Measurements from ENCODE around the gene CALD1.

GRCh38 chr7:134874407-134874806 is 95.0 kb downstream of the CALD1 start:
- TF ChIP-seq, protein P1, sequence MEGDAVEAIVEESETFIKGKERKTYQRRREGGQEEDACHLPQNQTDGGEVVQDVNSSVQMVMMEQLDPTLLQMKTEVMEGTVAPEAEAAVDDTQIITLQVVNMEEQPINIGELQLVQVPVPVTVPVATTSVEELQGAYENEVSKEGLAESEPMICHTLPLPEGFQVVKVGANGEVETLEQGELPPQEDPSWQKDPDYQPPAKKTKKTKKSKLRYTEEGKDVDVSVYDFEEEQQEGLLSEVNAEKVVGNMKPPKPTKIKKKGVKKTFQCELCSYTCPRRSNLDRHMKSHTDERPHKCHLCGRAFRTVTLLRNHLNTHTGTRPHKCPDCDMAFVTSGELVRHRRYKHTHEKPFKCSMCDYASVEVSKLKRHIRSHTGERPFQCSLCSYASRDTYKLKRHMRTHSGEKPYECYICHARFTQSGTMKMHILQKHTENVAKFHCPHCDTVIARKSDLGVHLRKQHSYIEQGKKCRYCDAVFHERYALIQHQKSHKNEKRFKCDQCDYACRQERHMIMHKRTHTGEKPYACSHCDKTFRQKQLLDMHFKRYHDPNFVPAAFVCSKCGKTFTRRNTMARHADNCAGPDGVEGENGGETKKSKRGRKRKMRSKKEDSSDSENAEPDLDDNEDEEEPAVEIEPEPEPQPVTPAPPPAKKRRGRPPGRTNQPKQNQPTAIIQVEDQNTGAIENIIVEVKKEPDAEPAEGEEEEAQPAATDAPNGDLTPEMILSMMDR (conservative IDR thresholded peaks at IDR 0.05; ENCODE audit: low read depth, low read length), result no peak
- TF ChIP-seq EZH2 (IDR thresholded peaks at IDR 0.05; ENCODE audit: low read length, unreplicated experiment), result no peak

All from PC-3 (cell line).